HG03108 (cell line): Measurements from ENCODE around the gene SPIN1.

Source experiments
- ATAC-seq: cut with Tn5 transposase; IDR thresholded peaks from one replicate; pipeline ENCODE4 v1.9.1; 2021; ENCODE audit warnings: moderate library complexity; ENCODE audit not compliant: unreplicated experiment

The SPIN1 gene

DNA sequence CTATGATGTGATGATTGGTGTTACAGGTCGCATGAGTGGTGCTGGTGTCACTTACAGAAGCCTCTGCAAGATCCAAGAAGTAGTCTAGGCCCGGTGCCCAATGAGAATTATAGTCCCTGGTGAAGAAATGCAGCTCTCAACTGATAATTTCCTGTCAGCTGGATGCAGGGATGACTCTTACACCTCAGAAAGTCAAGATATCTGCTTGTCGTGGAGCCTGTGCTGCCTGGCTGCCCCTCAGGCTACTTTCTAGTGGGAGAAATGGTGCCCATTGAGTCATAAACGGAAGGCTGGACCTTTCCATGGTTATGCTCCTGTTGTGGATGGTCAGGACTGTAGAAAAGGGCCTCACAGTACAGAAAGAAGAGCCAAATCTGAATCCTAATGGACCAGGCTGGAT is 99.9 kb downstream of the SPIN1 start:
- no peak for ATAC-seq

- ATAC-seq: no peak
Observed at GRCh38 chr9:88494983-88495721, 106.9 kb downstream of the SPIN1 start.

DNA sequence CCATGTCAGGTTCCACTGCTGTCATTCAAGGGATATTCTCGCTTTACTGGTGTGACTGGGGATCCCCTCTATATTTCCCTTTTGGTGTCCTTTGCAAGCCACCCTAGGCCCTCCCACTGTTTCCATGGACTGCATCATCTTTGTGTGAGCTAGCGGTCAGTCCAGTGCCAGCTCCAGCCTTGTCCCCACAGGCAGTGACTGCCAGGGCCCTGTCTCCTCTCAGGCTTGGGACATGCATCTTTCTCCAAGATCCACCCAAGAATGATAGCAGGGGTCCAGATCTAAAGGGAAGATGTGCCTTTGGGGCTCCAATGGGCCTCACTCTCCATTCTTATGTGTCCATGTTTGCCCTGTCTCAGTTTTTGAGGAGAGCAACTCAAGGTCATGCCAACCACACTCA is 109.0 kb downstream of the SPIN1 start:
- no peak for ATAC-seq

- no peak for ATAC-seq
Observed at GRCh38 chr9:88498880-88499279, 110.6 kb downstream of the SPIN1 start.

DNA sequence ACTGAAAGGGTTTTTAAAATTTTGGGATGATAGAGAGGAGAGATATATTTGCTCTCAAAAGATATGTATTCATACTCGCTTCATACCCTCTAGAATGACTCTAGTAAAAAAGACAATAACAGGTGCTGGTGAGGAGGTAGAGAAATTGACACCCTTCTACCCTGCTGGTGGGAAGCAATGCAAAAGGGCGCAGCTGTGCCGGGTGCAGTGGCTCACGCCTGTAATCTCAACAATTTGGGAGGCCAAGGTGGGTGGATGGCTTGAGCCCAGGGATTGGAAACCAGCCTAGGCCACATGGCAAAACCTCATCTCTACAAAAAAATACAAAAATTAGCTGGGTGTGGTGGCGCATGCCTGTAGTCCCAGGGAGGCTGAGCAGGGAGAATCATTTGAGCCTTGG is 112.8 kb downstream of the SPIN1 start:
- no peak for ATAC-seq

DNA sequence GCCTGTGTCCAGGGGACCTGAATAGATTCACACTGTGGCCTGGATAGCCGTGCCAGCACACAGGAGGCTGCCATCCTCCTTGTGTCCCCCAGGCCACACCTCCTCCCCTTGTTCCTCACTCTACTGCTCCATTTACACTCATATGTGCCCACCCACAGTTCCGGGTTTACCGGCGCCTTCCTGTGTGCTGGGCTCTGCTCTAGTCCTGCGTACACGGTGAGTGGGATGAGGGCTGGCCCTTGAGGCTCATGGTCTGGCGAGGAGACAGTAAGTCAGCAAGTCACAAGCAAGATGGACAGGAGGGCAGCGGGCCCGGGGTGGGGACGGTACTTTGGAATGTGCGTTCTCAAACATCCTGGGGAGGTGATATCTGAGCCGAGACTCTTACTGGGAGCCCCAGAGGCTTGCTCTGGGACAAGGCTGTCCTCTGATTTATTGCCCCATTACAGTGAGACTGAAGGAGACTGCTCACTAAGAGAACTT is 114.3 kb downstream of the SPIN1 start:
- ATAC-seq: no peak

- ATAC-seq: no peak
Observed at GRCh38 chr9:88503081-88503844, 115.0 kb downstream of the SPIN1 start.

GRCh38 chr9:88503845-88504764 is 115.9 kb downstream of the SPIN1 start:
- no peak for ATAC-seq

GRCh38 chr9:88508326-88508725 is 120.1 kb downstream of the SPIN1 start:
- ATAC-seq: no peak

DNA sequence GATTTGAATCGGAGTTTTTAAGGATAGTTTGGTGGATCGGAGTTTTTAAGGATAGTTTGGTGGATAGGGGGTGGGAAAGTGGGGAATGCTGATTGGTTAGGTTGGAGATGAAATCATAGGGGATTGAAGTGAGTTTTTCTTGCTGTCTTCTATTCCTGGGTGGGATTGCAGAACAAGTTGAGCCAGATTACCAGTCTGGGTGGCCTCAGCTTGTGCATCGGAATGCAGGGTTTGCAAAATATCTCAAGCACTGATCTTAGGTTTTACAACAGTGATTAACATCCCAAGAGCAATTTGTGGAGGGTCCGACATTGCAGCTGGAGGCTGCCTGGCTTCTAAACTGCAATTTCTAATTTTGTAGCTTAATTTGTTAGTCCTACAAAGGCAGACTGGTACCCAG is 123.7 kb downstream of the SPIN1 start:
- ATAC-seq: no peak

DNA sequence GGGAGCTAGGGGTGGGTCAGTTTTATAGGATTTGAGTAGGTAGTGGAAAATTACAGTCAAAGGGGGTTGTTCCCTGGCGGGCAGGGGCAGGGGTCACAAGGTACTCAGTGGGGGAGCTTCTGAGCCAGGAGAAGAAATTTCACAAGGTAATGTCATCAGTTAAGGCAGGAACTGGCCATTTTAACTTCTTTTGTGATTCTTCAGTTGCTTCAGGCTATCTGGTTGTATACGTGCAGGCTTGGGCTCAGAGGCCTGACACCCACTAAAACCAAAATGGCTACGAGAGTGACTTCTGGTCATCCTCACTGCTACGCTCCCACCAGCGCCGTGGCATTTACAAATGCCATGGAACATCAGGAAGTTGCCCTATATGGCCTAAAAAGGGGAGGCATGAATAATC is 126.0 kb downstream of the SPIN1 start:
- no peak for ATAC-seq

- ATAC-seq: no peak
Observed at GRCh38 chr9:88521308-88521707, 133.1 kb downstream of the SPIN1 start.

DNA sequence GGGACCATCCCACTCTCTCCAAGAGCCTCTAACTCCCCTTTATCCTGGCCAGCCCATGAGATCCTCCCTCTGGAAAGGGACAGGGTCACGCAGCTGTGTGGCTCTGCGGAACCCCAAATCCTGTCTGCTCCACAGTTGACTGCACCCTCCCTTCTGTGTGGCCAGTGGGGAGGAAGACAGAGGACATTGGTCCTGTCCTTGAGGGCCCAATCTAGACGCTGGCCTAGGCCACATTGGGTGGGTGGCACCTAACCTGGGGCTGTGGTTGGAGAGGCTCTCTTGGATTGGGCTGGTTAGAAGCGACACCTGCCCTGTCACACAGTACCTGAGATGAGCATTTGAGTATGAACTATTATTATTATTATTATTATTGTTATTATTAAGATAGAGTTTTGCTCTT is 134.1 kb downstream of the SPIN1 start:
- ATAC-seq: no peak

DNA sequence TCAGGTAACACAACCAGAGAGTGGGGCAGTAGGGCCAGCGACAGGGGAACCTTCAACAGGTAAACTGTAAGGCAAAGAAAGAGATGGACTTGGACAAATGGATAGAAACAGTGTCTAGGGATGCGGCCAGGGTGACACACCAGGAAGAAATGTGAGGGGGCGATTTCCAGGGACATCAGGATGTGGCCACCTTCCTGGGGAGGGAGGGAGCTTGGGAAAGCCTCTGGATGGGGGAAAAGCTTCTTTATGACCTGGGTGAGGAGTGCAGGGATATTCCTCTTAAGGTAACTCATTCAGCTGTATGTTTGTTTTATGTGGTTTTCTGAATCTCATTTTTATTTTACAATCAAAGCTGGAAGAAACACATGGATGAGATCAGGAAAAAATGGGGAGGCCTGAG is 134.8 kb downstream of the SPIN1 start:
- ATAC-seq: no peak

DNA sequence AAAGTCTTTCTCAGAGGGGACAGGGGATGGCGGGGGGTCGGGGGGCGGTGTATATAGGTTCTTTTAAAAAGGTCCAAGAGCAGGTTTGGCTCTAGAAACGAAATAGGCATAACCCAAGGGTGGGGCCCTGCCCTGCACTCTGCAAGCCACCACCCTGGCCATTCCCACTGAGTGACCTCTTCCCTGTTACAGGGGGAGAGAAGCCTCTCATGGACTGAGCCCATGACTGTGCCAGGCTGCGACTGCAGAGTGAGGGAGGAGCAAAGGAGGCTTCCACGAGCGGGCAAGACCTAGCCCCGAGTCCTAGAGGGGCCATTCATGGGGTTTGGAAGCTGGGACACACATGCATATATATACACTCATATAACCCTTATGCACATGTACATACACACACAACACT is 136.7 kb downstream of the SPIN1 start:
- ATAC-seq: no peak

DNA sequence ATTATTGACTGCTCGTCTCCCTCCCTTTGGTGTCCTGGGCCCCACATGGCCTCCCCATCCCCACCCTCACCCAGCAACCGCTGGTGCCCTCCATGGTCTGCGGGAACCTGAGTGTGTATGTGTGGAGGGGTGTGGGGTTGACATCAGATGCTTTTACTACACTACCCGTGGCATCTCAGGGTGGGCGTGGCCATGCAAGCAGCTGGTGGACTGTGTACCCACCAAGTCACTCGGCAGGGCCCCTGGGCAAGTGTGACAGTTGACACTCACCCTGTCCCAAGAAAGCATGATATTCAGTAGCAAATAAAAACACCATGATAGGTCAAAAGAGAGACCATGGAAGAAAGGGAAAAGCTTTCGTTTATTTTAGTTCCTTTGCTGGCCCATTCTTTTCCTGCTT is 139.4 kb downstream of the SPIN1 start:
- ATAC-seq: no peak
